Erythroblast (primary cell): ENCODE data around the gene UVSSA.

ENCODE experiments used
- GATA1 ChIP-seq: IDR thresholded peaks from 2 replicates; pipeline ENCODE4 v1.6.1; 2011; ENCODE audit warnings: low read depth, mild to moderate bottlenecking, control low read depth, low read length, moderate library complexity
- POLR2A ChIP-seq: IDR thresholded peaks from 2 replicates; pipeline ENCODE4 v1.6.1; 2011; ENCODE audit warnings: mild to moderate bottlenecking, low read length

- TF ChIP-seq POLR2A (no peak), GATA1 (no peak)
These were observed 12.5 kb upstream of the UVSSA start for GRCh38 chr4:1334579-1334895.
